Prostate gland (tissue), 2 donors: ENCODE results near the gene PLA2G5.

ENCODE experiments used
- POLR2A ChIP-seq: fragments of 450-650 bp; IDR thresholded peaks from one replicate; pipeline ENCODE4 v1.6.1; 2016; ENCODE audit warnings: antibody characterized with exemption, mild to moderate bottlenecking
- POLR2AphosphoS5 ChIP-seq: sonication (generic); formaldehyde crosslinking; IDR thresholded peaks from one replicate; pipeline ENCODE4 v1.6.1; 2017; ENCODE audit warnings: antibody characterized with exemption
- TF ChIP-seq, protein P1 (sequence below), 4 experiments: fragments of 200-600 bp in 2 of 4; fragments of 450-650 bp in 2 of 4; sonication (generic) in 2 of 4; IDR thresholded peaks; 1 replicate in 3 of 4; 2 replicates in 1 of 4; pipeline ENCODE4 v1.5.1; 2016 to 2019; ENCODE audit warnings: antibody characterized with exemption in 4 of 4, mild to moderate bottlenecking in 2 of 4, moderate library complexity in 2 of 4

DNA sequence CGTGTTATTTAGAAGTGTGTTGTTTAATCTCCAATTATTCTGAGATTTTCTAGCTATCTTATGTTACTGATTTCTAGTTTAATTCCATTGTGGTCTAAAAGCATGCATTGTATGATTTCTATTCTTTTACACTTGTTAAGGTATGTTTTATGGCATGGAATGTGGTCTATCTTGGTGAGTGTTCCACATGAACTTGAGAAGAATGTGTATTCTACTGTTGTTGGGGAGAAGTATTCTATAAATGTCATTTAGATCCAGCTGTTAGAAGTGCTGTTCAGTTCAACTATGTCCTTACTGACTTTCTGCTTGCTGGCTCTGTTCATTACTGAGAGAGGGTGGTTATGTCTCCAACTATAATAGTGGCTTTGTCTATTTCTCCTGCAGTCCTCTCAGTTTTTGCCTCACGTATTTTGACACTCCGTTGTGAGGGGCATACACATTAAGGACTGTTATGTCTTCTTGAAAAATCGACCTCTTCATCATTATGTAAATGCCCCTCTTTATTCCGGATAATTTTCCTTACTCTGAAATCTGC, 12.0 kb upstream of the PLA2G5 start:
- TF ChIP-seq, protein P1, sequence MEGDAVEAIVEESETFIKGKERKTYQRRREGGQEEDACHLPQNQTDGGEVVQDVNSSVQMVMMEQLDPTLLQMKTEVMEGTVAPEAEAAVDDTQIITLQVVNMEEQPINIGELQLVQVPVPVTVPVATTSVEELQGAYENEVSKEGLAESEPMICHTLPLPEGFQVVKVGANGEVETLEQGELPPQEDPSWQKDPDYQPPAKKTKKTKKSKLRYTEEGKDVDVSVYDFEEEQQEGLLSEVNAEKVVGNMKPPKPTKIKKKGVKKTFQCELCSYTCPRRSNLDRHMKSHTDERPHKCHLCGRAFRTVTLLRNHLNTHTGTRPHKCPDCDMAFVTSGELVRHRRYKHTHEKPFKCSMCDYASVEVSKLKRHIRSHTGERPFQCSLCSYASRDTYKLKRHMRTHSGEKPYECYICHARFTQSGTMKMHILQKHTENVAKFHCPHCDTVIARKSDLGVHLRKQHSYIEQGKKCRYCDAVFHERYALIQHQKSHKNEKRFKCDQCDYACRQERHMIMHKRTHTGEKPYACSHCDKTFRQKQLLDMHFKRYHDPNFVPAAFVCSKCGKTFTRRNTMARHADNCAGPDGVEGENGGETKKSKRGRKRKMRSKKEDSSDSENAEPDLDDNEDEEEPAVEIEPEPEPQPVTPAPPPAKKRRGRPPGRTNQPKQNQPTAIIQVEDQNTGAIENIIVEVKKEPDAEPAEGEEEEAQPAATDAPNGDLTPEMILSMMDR (IDR thresholded peaks at IDR 0.05): no peak
- no peak for TF ChIP-seq POLR2AphosphoS5
- TF ChIP-seq POLR2A: no peak
